SH-SY5Y (cell line): Measurements from ENCODE around the gene KAT2B.

Source experiments
- GATA2 ChIP-seq: IDR thresholded peaks from 2 replicates; pipeline ENCODE4 v1.6.1; 2011; ENCODE audit warnings: mild to moderate bottlenecking, low read depth, low read length
- GATA3 ChIP-seq: IDR thresholded peaks from 2 replicates; pipeline ENCODE4 v1.6.1; 2011; ENCODE audit warnings: low read depth, mild to moderate bottlenecking, low read length, moderate library complexity

GRCh38 chr3:20027136-20027535 is 13.1 kb upstream of the KAT2B start:
- TF ChIP-seq GATA2: no peak
- TF ChIP-seq GATA3: no peak
